ENCODE measurements around the gene HBEGF. TPM values are rescaled to one million over a fixed set of nuclear protein-coding genes. Genes with fewer than 3 reads are reported as not detected.

Gene HBEGF
- total and polyA plus RNA-seq, 10 of the 15 experiments (the other 5 are each of a cell fraction or from before 2014, with no cell fraction given), result 0.87 to 3.1 (median 2.1) TPM

- TF ChIP-seq, protein P1, sequence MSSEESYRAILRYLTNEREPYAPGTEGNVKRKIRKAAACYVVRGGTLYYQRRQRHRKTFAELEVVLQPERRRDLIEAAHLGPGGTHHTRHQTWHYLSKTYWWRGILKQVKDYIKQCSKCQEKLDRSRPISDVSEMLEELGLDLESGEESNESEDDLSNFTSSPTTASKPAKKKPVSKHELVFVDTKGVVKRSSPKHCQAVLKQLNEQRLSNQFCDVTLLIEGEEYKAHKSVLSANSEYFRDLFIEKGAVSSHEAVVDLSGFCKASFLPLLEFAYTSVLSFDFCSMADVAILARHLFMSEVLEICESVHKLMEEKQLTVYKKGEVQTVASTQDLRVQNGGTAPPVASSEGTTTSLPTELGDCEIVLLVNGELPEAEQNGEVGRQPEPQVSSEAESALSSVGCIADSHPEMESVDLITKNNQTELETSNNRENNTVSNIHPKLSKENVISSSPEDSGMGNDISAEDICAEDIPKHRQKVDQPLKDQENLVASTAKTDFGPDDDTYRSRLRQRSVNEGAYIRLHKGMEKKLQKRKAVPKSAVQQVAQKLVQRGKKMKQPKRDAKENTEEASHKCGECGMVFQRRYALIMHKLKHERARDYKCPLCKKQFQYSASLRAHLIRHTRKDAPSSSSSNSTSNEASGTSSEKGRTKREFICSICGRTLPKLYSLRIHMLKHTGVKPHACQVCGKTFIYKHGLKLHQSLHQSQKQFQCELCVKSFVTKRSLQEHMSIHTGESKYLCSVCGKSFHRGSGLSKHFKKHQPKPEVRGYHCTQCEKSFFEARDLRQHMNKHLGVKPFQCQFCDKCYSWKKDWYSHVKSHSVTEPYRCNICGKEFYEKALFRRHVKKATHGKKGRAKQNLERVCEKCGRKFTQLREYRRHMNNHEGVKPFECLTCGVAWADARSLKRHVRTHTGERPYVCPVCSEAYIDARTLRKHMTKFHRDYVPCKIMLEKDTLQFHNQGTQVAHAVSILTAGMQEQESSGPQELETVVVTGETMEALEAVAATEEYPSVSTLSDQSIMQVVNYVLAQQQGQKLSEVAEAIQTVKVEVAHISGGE (CRISPR knock-in tag; IDR thresholded peaks at IDR 0.05), result no peak
- no peak for TF ChIP-seq STAT3 (IDR thresholded peaks at IDR 0.05; ENCODE audit: low read depth, low read length)
- no peak for TF ChIP-seq LARP7 (IDR thresholded peaks at IDR 0.05)
- no peak for TF ChIP-seq EED (IDR thresholded peaks at IDR 0.05; ENCODE audit: low read depth)
- TF ChIP-seq SMAD5 (IDR thresholded peaks at IDR 0.05; ENCODE audit: low read depth), result no peak
Measured at GRCh38 chr5:140355546-140355945, 9.1 kb upstream of the HBEGF start (continued).

GRCh38 chr5:140351609-140352334 lies 5.4 kb upstream of the HBEGF start:
- no peaks in the 10 kb centered on the region for H3K9me3 ChIP-seq (replicated peaks; ENCODE audit: control insufficient read depth, insufficient read depth, low read length)
- TF ChIP-seq IRF4 (IDR thresholded peaks at IDR 0.05; ENCODE audit: low read depth, low read length) (no peak), ZNF622 (IDR thresholded peaks at IDR 0.05) (no peak), SMC3 (IDR thresholded peaks at IDR 0.05; ENCODE audit: borderline replicate concordance, low read length) (peak; percentile 89; the same call in 1 of the 2 replicates), RAD21 (IDR thresholded peaks at IDR 0.05; ENCODE audit: insufficient read depth, low read depth, low read length) (peak; percentile 89), STAT1 (conservative IDR thresholded peaks at IDR 0.05) (no peak), RFX5 (IDR thresholded peaks at IDR 0.05; ENCODE audit: low read depth, low read length) (no peak), KAT2A (conservative IDR thresholded peaks at IDR 0.05; ENCODE audit: control insufficient read depth, low read depth, low read length) (no peak)
- TF ChIP-seq, protein P2, sequence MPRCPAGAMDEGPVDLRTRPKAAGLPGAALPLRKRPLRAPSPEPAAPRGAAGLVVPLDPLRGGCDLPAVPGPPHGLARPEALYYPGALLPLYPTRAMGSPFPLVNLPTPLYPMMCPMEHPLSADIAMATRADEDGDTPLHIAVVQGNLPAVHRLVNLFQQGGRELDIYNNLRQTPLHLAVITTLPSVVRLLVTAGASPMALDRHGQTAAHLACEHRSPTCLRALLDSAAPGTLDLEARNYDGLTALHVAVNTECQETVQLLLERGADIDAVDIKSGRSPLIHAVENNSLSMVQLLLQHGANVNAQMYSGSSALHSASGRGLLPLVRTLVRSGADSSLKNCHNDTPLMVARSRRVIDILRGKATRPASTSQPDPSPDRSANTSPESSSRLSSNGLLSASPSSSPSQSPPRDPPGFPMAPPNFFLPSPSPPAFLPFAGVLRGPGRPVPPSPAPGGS (IDR thresholded peaks at IDR 0.05; ENCODE audit: borderline replicate concordance, insufficient read depth, low read depth, low read length, poor library complexity, severe bottlenecking), result no peak

More at GRCh38 chr5:140351609-140352334, 5.4 kb upstream of the HBEGF start:
- Histone ChIP-seq H3K4me3 (no peak overlapping the region), H3K27ac (ENCODE audit: control insufficient read depth, insufficient read depth) (no peak overlapping the region), H3K27me3 (replicated peaks in 1 of 2; ENCODE audit: control insufficient read depth in 2 of 2, insufficient read depth in 2 of 2, low read length in 1 of 2) (no peaks in the 10 kb centered on the region; a peak in 1 of 4 replicates), H4K20me1 (ENCODE audit: control insufficient read depth, insufficient read depth) (no peaks in the 10 kb centered on the region), H3K4me2 (ENCODE audit: control insufficient read depth, insufficient read depth) (no peak overlapping the region), H2AFZ (ENCODE audit: control insufficient read depth, low read depth, low read length) (no peak overlapping the region), H3K9ac (ENCODE audit: control insufficient read depth, insufficient read depth, low read length) (no peak overlapping the region), H3K36me3 (ENCODE audit: control insufficient read depth in 2 of 2, insufficient read depth in 2 of 2, low read length in 1 of 2) (no peaks in the 10 kb centered on the region), H3K4me1 (ENCODE audit: control insufficient read depth, insufficient read depth, low read length) (peaks cover 6% of the 10 kb centered on the region), H3K79me2 (ENCODE audit: control insufficient read depth, insufficient read depth, low read length) (no peaks in the 10 kb centered on the region)
- ChIA-PET SMC1A (ENCODE audit: uncharacterized antibody, unreplicated experiment) (interaction anchor here (0.7 to 12.2 kb wide), 24 partner anchors 9 to 279 kb away, joined by 3 to 345 read pairs (median 4); partner anchors contain the start of gene ANKHD1), CTCF (interaction anchor here (0.6 to 16.9 kb wide), 66 partner anchors 8 to 395 kb away, joined by 3 to 774 read pairs (median 5); partner anchors contain the start of gene PFDN1), RAD21 (ENCODE audit: unreplicated experiment) (interaction anchor here (0.6 to 6.0 kb wide), 16 partner anchors 9 to 296 kb away, joined by 3 to 98 read pairs (median 3); partner anchors contain the start of genes IK, PFDN1 and SLC4A9), POLR2A (interaction anchor here (0.5 to 1.2 kb wide), 2 partner anchors 100 to 108 kb away, joined by 3 to 5 read pairs; no protein-coding TSS in a partner anchor)
- in situ Hi-C loops (cut with MboI) (no loop called here), intact Hi-C loops (cut with micrococcal nuclease; ENCODE audit: unreplicated experiment) (loop anchor here (1.0 kb wide), 2 partner anchors 107 to 111 kb away; no protein-coding TSS in a partner anchor)
- ATAC-seq (peak; percentile 86), FAIRE-seq (no peak), DNase-seq (ENCODE audit: low read depth, low spot score) (no peak)
- 7% methylated on average over 5 of the region's 5 CpGs for WGBS (ENCODE audit: insufficient coverage, insufficient replicate concordance, low lambda C conversion rate, missing lambda C conversion rate)
- BruUV-seq (replicated peaks), result no TSS peak

Data from GM12878 (cell line).